GM12878 (cell line): ENCODE data around the gene SERP1. TPM values are rescaled to one million over a fixed set of nuclear protein-coding genes. Genes with fewer than 3 reads are reported as not detected.

Source experiments
- ATAC-seq: fragments of 200-7000 bp; cut with Tn5 transposase; 3 replicates; pipeline ENCODE4 v1.9.1; 2020; ENCODE audit warnings: mild to moderate bottlenecking, moderate library complexity
- BruUV-seq: library from RNA; stranded (reverse); fragments of 400-500 nt; replicated peaks from 2 replicates; lab custom pipeline; 2021; lab: Mats Ljungman, UMichigan
- CTCF ChIA-PET: fragments of 300-600 bp; sonication (Branson Sonifier 250); formaldehyde crosslinking; extraction: SDS; loops from one replicate; lab custom pipeline; 2021; ENCODE audit warnings: inconsistent platforms; lab: Yijun Ruan, JAX
- POLR2A ChIA-PET: fragments of 350-600 bp; formaldehyde crosslinking; extraction: SDS; loops from one replicate; lab custom pipeline; 2021; ENCODE audit warnings: inconsistent platforms; lab: Charles Lee
- RAD21 ChIA-PET: fragments of 300-600 bp; sonication (Branson Sonifier 250); formaldehyde crosslinking; loops from one replicate; lab custom pipeline; 2023; ENCODE audit warnings: antibody characterized with exemption; ENCODE audit not compliant: unreplicated experiment; lab: Charles Lee
- SMC1A ChIA-PET: fragments of 300-600 bp; sonication (Branson Sonifier 250); formaldehyde crosslinking; loops from one replicate; lab custom pipeline; 2023; ENCODE audit not compliant: unreplicated experiment, uncharacterized antibody; lab: Charles Lee
- DNase-seq: peaks from one replicate; pipeline ENCODE4 v3.0.0-alpha.2; 2011; ENCODE audit warnings: low read depth, low spot score
- FAIRE-seq: peaks from 3 replicates; lab custom pipeline; 2011; peaks lifted over from hg19 to GRCh38; lab: Jason Lieb, UNC
- H2AFZ ChIP-seq: 2 replicates; pipeline ENCODE4 v1.6.0; 2011; ENCODE audit warnings: low read depth, low read length, control low read depth; ENCODE audit not compliant: control insufficient read depth
- H3K27ac ChIP-seq: 2 replicates; pipeline ENCODE4 v1.5.1; 2011; ENCODE audit warnings: control low read depth; ENCODE audit not compliant: control insufficient read depth, insufficient read depth
- H3K27me3 ChIP-seq, 2 experiments: replicated peaks in 1 of 2; 2 replicates each; pipeline versions ENCODE4 v1.6.0 to v1.6.1; 2011; ENCODE audit warnings: low read length in 1 of 2; ENCODE audit not compliant: control insufficient read depth in 2 of 2, insufficient read depth in 2 of 2
- H3K36me3 ChIP-seq, 2 experiments: 2 replicates each; pipeline ENCODE4 v1.5.1; 2011; ENCODE audit warnings: low read length in 1 of 2; ENCODE audit not compliant: control insufficient read depth in 2 of 2, insufficient read depth in 2 of 2
- H3K4me1 ChIP-seq: 2 replicates; pipeline ENCODE4 v1.6.1; 2011; ENCODE audit warnings: mild to moderate bottlenecking, low read length, moderate library complexity, mixed read lengths; ENCODE audit not compliant: control insufficient read depth, insufficient read depth
- H3K4me2 ChIP-seq: 2 replicates; pipeline ENCODE4 v1.6.0; 2011; ENCODE audit warnings: control low read depth; ENCODE audit not compliant: control insufficient read depth, insufficient read depth
- H3K4me3 ChIP-seq: fragments of 200-600 bp; sonication (generic); 2 replicates; pipeline ENCODE4 v1.5.1; 2016
- H3K79me2 ChIP-seq: 2 replicates; pipeline ENCODE4 v1.6.0; 2011; ENCODE audit warnings: low read length; ENCODE audit not compliant: control insufficient read depth, insufficient read depth
- H3K9ac ChIP-seq: 2 replicates; pipeline ENCODE4 v1.8.0; 2011; ENCODE audit warnings: low read length, control low read depth, mixed read lengths; ENCODE audit not compliant: control insufficient read depth, insufficient read depth
- H3K9me3 ChIP-seq: replicated peaks from 3 replicates; pipeline ENCODE4 v1.5.1; 2011; ENCODE audit warnings: mild to moderate bottlenecking, low read length; ENCODE audit not compliant: control insufficient read depth, insufficient read depth
- H4K20me1 ChIP-seq: 2 replicates; pipeline ENCODE4 v1.6.0; 2011; ENCODE audit not compliant: control insufficient read depth, insufficient read depth
- BCL3 ChIP-seq: IDR thresholded peaks from 2 replicates; pipeline ENCODE4 v1.6.1; 2011; ENCODE audit warnings: borderline replicate concordance, low read depth, mild to moderate bottlenecking, moderate library complexity, low read length; ENCODE audit not compliant: insufficient read depth, poor library complexity, severe bottlenecking
- BHLHE40 ChIP-seq, 2 experiments: fragments of 450-650 bp in 1 of 2; IDR thresholded peaks; 2 replicates each; pipeline ENCODE4 v1.6.1; 2011 to 2017; ENCODE audit warnings: low read depth in 2 of 2, borderline replicate concordance in 1 of 2, improper control_type of control experiment in 1 of 2, low read length in 1 of 2, mild to moderate bottlenecking in 1 of 2
- CEBPB ChIP-seq, 2 experiments: fragments of 150-350 bp in 1 of 2; IDR thresholded peaks; 2 replicates each; pipeline ENCODE4 v1.6.1; 2012 to 2014; ENCODE audit warnings: low read depth in 2 of 2, low read length in 2 of 2, borderline replicate concordance in 1 of 2, inconsistent platforms in 1 of 2
- CHD2 ChIP-seq: IDR thresholded peaks from 2 replicates; pipeline ENCODE4 v1.6.1; 2011; ENCODE audit warnings: low read depth, low read length, improper control_type of control experiment, borderline replicate concordance
- CREM ChIP-seq: IDR thresholded peaks from 2 replicates; pipeline ENCODE4 v1.6.1; 2014; ENCODE audit warnings: antibody characterized with exemption, low read depth
- ELK1 ChIP-seq: IDR thresholded peaks from 2 replicates; pipeline ENCODE4 v1.6.1; 2012; ENCODE audit warnings: low read depth, low read length, improper control_type of control experiment
- KAT2A ChIP-seq: conservative IDR thresholded peaks from 2 replicates; pipeline ENCODE4 v1.6.1; 2011; ENCODE audit warnings: low read depth, low read length; ENCODE audit not compliant: control insufficient read depth
- MEF2A ChIP-seq: IDR thresholded peaks from 2 replicates; pipeline ENCODE4 v1.6.1; 2011; ENCODE audit warnings: low read depth, mild to moderate bottlenecking, low read length, moderate library complexity; ENCODE audit not compliant: insufficient read depth
- RB1 ChIP-seq: fragments of 450-650 bp; formaldehyde crosslinking; IDR thresholded peaks from 2 replicates; pipeline ENCODE4 v1.6.1; 2017; ENCODE audit warnings: mild to moderate bottlenecking, borderline replicate concordance
- SPI1 ChIP-seq: IDR thresholded peaks from 2 replicates; pipeline ENCODE4 v1.6.1; 2011; ENCODE audit warnings: low read depth, mild to moderate bottlenecking, low read length, moderate library complexity, borderline replicate concordance; ENCODE audit not compliant: insufficient read depth
- ZBTB33 ChIP-seq: fragments of 450-650 bp; IDR thresholded peaks from 2 replicates; pipeline ENCODE4 v1.6.1; 2017; ENCODE audit warnings: mild to moderate bottlenecking
- WGBS: methylation state at CpG from one replicate; pipeline ENCODE4 v1.1.6; 2016; ENCODE audit warnings: low lambda C conversion rate; ENCODE audit not compliant: insufficient replicate concordance, insufficient coverage; ENCODE audit errors: missing lambda C conversion rate; 5-methylcytosine and 5-hydroxymethylcytosine counted together
- in situ Hi-C: fragments of 300-500 bp; cut with MboI; formaldehyde crosslinking; loops from 9 replicates; pipeline ENCODE4 v1.14.3; 2018; ENCODE audit warnings: mixed read lengths
- intact Hi-C: fragments of 100-400 bp; cut with micrococcal nuclease; formaldehyde crosslinking; loops from one replicate; pipeline ENCODE4 v1.14.2; 2022; ENCODE audit not compliant: unreplicated experiment
- polyA plus RNA-seq, 11 experiments: library from polyadenylated mRNA; depleted of rRNA in 4 of 11; unstranded in 6 of 11; stranded (reverse) in 5 of 11; fragments of >200 nt; fragmentation: Nextera tagmentation in 4 of 11; fragmentation: Illumina TruSeq in 1 of 11; extraction: Ambion mirVana in 4 of 11; extraction: Trizol in 1 of 11; gene quantifications; 1 replicate in 1 of 11; 2 replicates in 10 of 11; pipeline versions ENCODE4 v1.2.1 to v1.2.3, GENCODE V29; 2011 to 2016; ENCODE audit warnings: inconsistent platforms in 2 of 11, missing spikeins in 2 of 11, low read depth in 1 of 11
- total RNA-seq, 4 experiments: library from RNA; depleted of rRNA in 3 of 4; stranded (reverse); fragments of >200 nt in 3 of 4; fragmentation: Illumina TruSeq in 1 of 4; extraction: Trizol in 1 of 4; gene quantifications; 2 replicates each; pipeline versions ENCODE4 v1.2.1 to v1.2.3, GENCODE V29; 2013 to 2021
- TF ChIP-seq, protein P1 (sequence below): fragments of 450-650 bp; IDR thresholded peaks from 2 replicates; pipeline ENCODE4 v1.6.1; 2017; ENCODE audit warnings: mild to moderate bottlenecking, low read depth, inconsistent platforms; ENCODE audit not compliant: poor library complexity, severe bottlenecking

SERP1 gene
- total and polyA plus RNA-seq, 10 of the 15 experiments (the other 5 are each of a cell fraction or from before 2014, with no cell fraction given) = 31.1 to 242 (median 87.0) TPM

- no peak for TF ChIP-seq CEBPB (IDR thresholded peaks at IDR 0.05; ENCODE audit: borderline replicate concordance in 1 of 2, low read depth in 2 of 2, low read length in 2 of 2)
Observed at GRCh38 chr3:150504483-150504882, 41.8 kb downstream of the SERP1 start (continued).

GRCh38 chr3:150503402-150504099 lies 42.7 kb downstream of the SERP1 start:
- ATAC-seq = peak; percentile 21; the same call in 1 of the 3 replicates
- H3K4me2 ChIP-seq = no peak overlapping the region
- in situ Hi-C loops (loop anchor here (25.0 kb wide), 1 partner anchor 541 kb away; the partner anchor contains the start of gene PFN2), intact Hi-C loops (no loop called here)
- no TSS peak for BruUV-seq
- ChIA-PET CTCF (interaction anchor here (0.8 to 1.6 kb wide), 6 partner anchors 8 to 281 kb away, joined by 3 to 8 read pairs (median 4); no protein-coding TSS in a partner anchor), POLR2A (no interaction called here), SMC1A (interaction anchor here (0.8 to 1.5 kb wide), 4 partner anchors 10 to 38 kb away, joined by 3 to 4 read pairs (median 3); no protein-coding TSS in a partner anchor), RAD21 (interaction anchor here (1.7 to 2.4 kb wide), 2 partner anchors 8 to 25 kb away, joined by 5 to 6 read pairs; no protein-coding TSS in a partner anchor)
- H3K36me3 ChIP-seq = no peaks in the 10 kb centered on the region
- H3K4me3 ChIP-seq = no peak overlapping the region
- 44% methylated on average over 5 of the region's 5 CpGs for WGBS
- H4K20me1 ChIP-seq = no peaks in the 10 kb centered on the region
- no peak for DNase-seq
- no peak overlapping the region for H2AFZ ChIP-seq
- FAIRE-seq = no peak
- no peak overlapping the region for H3K27ac ChIP-seq
- no peaks in the 10 kb centered on the region for H3K79me2 ChIP-seq
- H3K27me3 ChIP-seq = no peaks in the 10 kb centered on the region
- H3K4me1 ChIP-seq = no peaks in the 10 kb centered on the region
- H3K9ac ChIP-seq = no peak overlapping the region
- H3K9me3 ChIP-seq = peaks cover 8% of the 10 kb centered on the region; the same call in 2 of the 3 replicates
- no peak for TF ChIP-seq KAT2A
- TF ChIP-seq, protein P1, sequence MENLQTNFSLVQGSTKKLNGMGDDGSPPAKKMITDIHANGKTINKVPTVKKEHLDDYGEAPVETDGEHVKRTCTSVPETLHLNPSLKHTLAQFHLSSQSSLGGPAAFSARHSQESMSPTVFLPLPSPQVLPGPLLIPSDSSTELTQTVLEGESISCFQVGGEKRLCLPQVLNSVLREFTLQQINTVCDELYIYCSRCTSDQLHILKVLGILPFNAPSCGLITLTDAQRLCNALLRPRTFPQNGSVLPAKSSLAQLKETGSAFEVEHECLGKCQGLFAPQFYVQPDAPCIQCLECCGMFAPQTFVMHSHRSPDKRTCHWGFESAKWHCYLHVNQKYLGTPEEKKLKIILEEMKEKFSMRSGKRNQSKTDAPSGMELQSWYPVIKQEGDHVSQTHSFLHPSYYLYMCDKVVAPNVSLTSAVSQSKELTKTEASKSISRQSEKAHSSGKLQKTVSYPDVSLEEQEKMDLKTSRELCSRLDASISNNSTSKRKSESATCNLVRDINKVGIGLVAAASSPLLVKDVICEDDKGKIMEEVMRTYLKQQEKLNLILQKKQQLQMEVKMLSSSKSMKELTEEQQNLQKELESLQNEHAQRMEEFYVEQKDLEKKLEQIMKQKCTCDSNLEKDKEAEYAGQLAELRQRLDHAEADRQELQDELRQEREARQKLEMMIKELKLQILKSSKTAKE = no peak
- TF ChIP-seq ELK1 = no peak
- TF ChIP-seq MEF2A = no peak
- no peak for TF ChIP-seq SPI1
- TF ChIP-seq CREM = no peak
- no peak for TF ChIP-seq ZBTB33
- TF ChIP-seq RB1 = no peak
- TF ChIP-seq BHLHE40 (IDR thresholded peaks at IDR 0.05; ENCODE audit: borderline replicate concordance in 1 of 2, low read depth in 2 of 2, low read length in 1 of 2) = no peak
- no peak for TF ChIP-seq CHD2
- TF ChIP-seq BCL3 = no peak
